DND-41 (cell line): Measurements from ENCODE around the gene GLT6D1.

ENCODE experiments used
- EZH2 ChIP-seq: IDR thresholded peaks from 3 replicates; pipeline ENCODE4 v1.6.1; 2012; ENCODE audit warnings: borderline replicate concordance, low read depth, mild to moderate bottlenecking, moderate library complexity, low read length, inconsistent platforms; ENCODE audit not compliant: severe bottlenecking
- TF ChIP-seq, protein P1 (sequence below): IDR thresholded peaks from 2 replicates; pipeline ENCODE4 v1.5.1; 2012; ENCODE audit warnings: borderline replicate concordance, low read length, moderate library complexity, mild to moderate bottlenecking; ENCODE audit not compliant: poor library complexity, severe bottlenecking; ENCODE audit errors: extremely low read depth

GRCh38 chr9:135641745-135642144 lies 2.4 kb upstream of the GLT6D1 start:
- TF ChIP-seq, protein P1, sequence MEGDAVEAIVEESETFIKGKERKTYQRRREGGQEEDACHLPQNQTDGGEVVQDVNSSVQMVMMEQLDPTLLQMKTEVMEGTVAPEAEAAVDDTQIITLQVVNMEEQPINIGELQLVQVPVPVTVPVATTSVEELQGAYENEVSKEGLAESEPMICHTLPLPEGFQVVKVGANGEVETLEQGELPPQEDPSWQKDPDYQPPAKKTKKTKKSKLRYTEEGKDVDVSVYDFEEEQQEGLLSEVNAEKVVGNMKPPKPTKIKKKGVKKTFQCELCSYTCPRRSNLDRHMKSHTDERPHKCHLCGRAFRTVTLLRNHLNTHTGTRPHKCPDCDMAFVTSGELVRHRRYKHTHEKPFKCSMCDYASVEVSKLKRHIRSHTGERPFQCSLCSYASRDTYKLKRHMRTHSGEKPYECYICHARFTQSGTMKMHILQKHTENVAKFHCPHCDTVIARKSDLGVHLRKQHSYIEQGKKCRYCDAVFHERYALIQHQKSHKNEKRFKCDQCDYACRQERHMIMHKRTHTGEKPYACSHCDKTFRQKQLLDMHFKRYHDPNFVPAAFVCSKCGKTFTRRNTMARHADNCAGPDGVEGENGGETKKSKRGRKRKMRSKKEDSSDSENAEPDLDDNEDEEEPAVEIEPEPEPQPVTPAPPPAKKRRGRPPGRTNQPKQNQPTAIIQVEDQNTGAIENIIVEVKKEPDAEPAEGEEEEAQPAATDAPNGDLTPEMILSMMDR: no peak
- no peak for TF ChIP-seq EZH2
